SK-N-SH (cell line): ENCODE measurements around the gene PPARD. TPM values are rescaled to one million over a fixed set of nuclear protein-coding genes. Genes with fewer than 3 reads are reported as not detected.

Experiments
- CTCF ChIA-PET: fragments of 300-600, 350-600 bp; formaldehyde crosslinking; extraction: SDS; loops from one replicate; lab custom pipeline; 2021; lab: Yijun Ruan, JAX
- POLR2A ChIA-PET: fragments of 350-600 bp; sonication (Branson Sonifier 250); formaldehyde crosslinking; extraction: SDS; loops from one replicate; lab custom pipeline; 2020; ENCODE audit warnings: antibody characterized with exemption, inconsistent platforms; lab: Yijun Ruan, JAX
- DNase-seq: peaks from one replicate; pipeline ENCODE4 v3.0.0; 2012
- H2AFZ ChIP-seq: fragments of 200-600 bp; sonication (generic); 2 replicates; pipeline ENCODE4 v1.8.1; 2016; ENCODE audit warnings: antibody characterized with exemption, mild to moderate bottlenecking, low read depth
- H3F3A ChIP-seq: fragments of 200-600 bp; sonication (generic); replicated peaks from 2 replicates; pipeline ENCODE3; 2016; ENCODE audit warnings: antibody characterized with exemption, mild to moderate bottlenecking; ENCODE audit not compliant: insufficient read depth
- H3K27ac ChIP-seq, 2 experiments: fragments of 200-500 bp in 1 of 2; fragments of 200-600 bp in 1 of 2; sonication (Bioruptor generic) in 1 of 2; sonication (generic), shearing (Covaris generic) in 1 of 2; 2 replicates each; pipeline versions ENCODE4 v1.5.1 to v1.6.1; 2014 to 2016; ENCODE audit warnings: low read depth in 2 of 2, inconsistent platforms in 1 of 2, low read length in 1 of 2, mild to moderate bottlenecking in 1 of 2, mixed read lengths in 1 of 2
- H3K27me3 ChIP-seq: fragments of 200-600 bp; sonication (generic), shearing (Covaris generic); 2 replicates; pipeline ENCODE4 v1.6.1; 2016; ENCODE audit warnings: mixed run types; ENCODE audit not compliant: insufficient read depth
- H3K36me3 ChIP-seq, 2 experiments: fragments of 200-500 bp in 1 of 2; fragments of 200-600 bp in 1 of 2; sonication (Bioruptor generic) in 1 of 2; sonication (generic) in 1 of 2; replicated peaks in 1 of 2; 2 replicates each; pipeline versions ENCODE3 to v1.5.1; 2014 to 2016; ENCODE audit warnings: low read length in 1 of 2, mild to moderate bottlenecking in 1 of 2; ENCODE audit not compliant: insufficient read depth in 2 of 2, control insufficient read depth in 1 of 2
- H3K4me1 ChIP-seq, 2 experiments: fragments of 200-500 bp in 1 of 2; fragments of 200-600 bp in 1 of 2; sonication (Bioruptor generic) in 1 of 2; sonication (generic), shearing (Covaris generic) in 1 of 2; 2 replicates each; pipeline versions ENCODE4 v1.5.1 to v1.6.1; 2014 to 2016; ENCODE audit warnings: low read depth in 1 of 2, low read length in 1 of 2, mixed run types in 1 of 2; ENCODE audit not compliant: insufficient read depth in 2 of 2, control insufficient read depth in 1 of 2
- H3K4me2 ChIP-seq: fragments of 200-600 bp; sonication (generic), shearing (Covaris generic); 2 replicates; pipeline ENCODE4 v1.6.1; 2017; ENCODE audit warnings: mixed run types
- H3K4me3 ChIP-seq, 2 experiments: fragments of 200-500 bp in 1 of 2; fragments of 200-600 bp in 1 of 2; sonication (Bioruptor generic) in 1 of 2; sonication (generic), shearing (Covaris generic) in 1 of 2; 2 replicates each; pipeline versions ENCODE4 v1.5.1 to v1.8.1; 2014 to 2016; ENCODE audit warnings: low read depth in 2 of 2, inconsistent platforms in 1 of 2, low read length in 1 of 2, mild to moderate bottlenecking in 1 of 2, mixed read lengths in 1 of 2, moderate library complexity in 1 of 2
- H3K79me2 ChIP-seq: fragments of 200-600 bp; sonication (generic); 2 replicates; pipeline ENCODE4 v1.8.1; 2017; ENCODE audit warnings: mild to moderate bottlenecking; ENCODE audit not compliant: insufficient read depth
- H3K9ac ChIP-seq: fragments of 200-600 bp; sonication (generic); 2 replicates; pipeline ENCODE4 v1.6.1; 2017; ENCODE audit warnings: mixed run types
- H3K9me2 ChIP-seq: fragments of 200-600 bp; sonication (generic); 2 replicates; pipeline ENCODE4 v1.6.1; 2017; ENCODE audit warnings: mixed run types
- H3K9me3 ChIP-seq: fragments of 200-600 bp; sonication (generic); 2 replicates; pipeline ENCODE4 v1.6.1; 2017; ENCODE audit warnings: mixed run types, mild to moderate bottlenecking, moderate library complexity
- H4K20me1 ChIP-seq: fragments of 200-600 bp; sonication (generic); 2 replicates; pipeline ENCODE4 v1.6.1; 2017; ENCODE audit warnings: mild to moderate bottlenecking, mixed run types; ENCODE audit not compliant: insufficient read depth
- CTCF ChIP-seq: fragments of 200-600 bp; sonication (generic); IDR thresholded peaks from 2 replicates; pipeline ENCODE4 v1.6.1; 2017; ENCODE audit warnings: antibody characterized with exemption, mild to moderate bottlenecking, moderate library complexity
- FOXJ3 ChIP-seq: sonication (generic); formaldehyde crosslinking; IDR thresholded peaks from 2 replicates; pipeline ENCODE4 v1.5.1; 2020; ENCODE audit warnings: mild to moderate bottlenecking, missing genetic modification reagents
- FOXM1 ChIP-seq: IDR thresholded peaks from 2 replicates; pipeline ENCODE4 v1.4.0; 2012; ENCODE audit warnings: low read depth, mild to moderate bottlenecking
- GATA2 ChIP-seq: sonication (generic); formaldehyde crosslinking; IDR thresholded peaks from 2 replicates; pipeline ENCODE4 v1.5.0; 2020; ENCODE audit warnings: mild to moderate bottlenecking, missing genetic modification reagents
- MAX ChIP-seq: IDR thresholded peaks from 2 replicates; pipeline ENCODE4 v1.4.0; 2012; ENCODE audit warnings: low read depth
- MEF2A ChIP-seq: IDR thresholded peaks from 2 replicates; pipeline ENCODE4 v1.4.0; 2012; ENCODE audit warnings: low read depth, borderline replicate concordance
- NFIC ChIP-seq: IDR thresholded peaks from 2 replicates; pipeline ENCODE4 v1.4.0; 2012; ENCODE audit warnings: borderline replicate concordance
- NRF1 ChIP-seq: IDR thresholded peaks from 2 replicates; pipeline ENCODE4 v1.6.1; 2012; ENCODE audit warnings: low read depth, mild to moderate bottlenecking, low read length
- POLR2AphosphoS5 ChIP-seq: IDR thresholded peaks from 2 replicates; pipeline ENCODE4 v1.6.1; 2012; ENCODE audit warnings: low read depth, low read length
- RCOR1 ChIP-seq: fragments of 150-350 bp; IDR thresholded peaks from 2 replicates; pipeline ENCODE4 v1.6.1; 2017; ENCODE audit warnings: antibody characterized with exemption, low read length
- RXRA ChIP-seq: IDR thresholded peaks from 2 replicates; pipeline ENCODE4 v1.4.0; 2012; ENCODE audit warnings: low read depth, mild to moderate bottlenecking, borderline replicate concordance
- SMC3 ChIP-seq: IDR thresholded peaks from 2 replicates; pipeline ENCODE4 v1.6.1; 2012; ENCODE audit warnings: low read depth, low read length, improper control_type of control experiment
- TEAD4 ChIP-seq: IDR thresholded peaks from 2 replicates; pipeline ENCODE4 v1.4.0; 2012; ENCODE audit warnings: mild to moderate bottlenecking, borderline replicate concordance; ENCODE audit not compliant: insufficient read depth
- USF2 ChIP-seq: fragments of 150-350 bp; IDR thresholded peaks from 2 replicates; pipeline ENCODE4 v1.6.1; 2017; ENCODE audit warnings: antibody characterized with exemption, low read length, low read depth, borderline replicate concordance
- ZBTB33 ChIP-seq: IDR thresholded peaks from 2 replicates; pipeline ENCODE4 v1.4.0; 2012; ENCODE audit warnings: low read depth, borderline replicate concordance
- WGBS: methylation state at CpG from one replicate; pipeline ENCODE4 v1.1.6; 2017; ENCODE audit warnings: low lambda C conversion rate; 5-methylcytosine and 5-hydroxymethylcytosine counted together
- polyA plus RNA-seq, 3 experiments: library from polyadenylated mRNA; depleted of rRNA; stranded (reverse); fragments of >200 nt; gene quantifications; 2 replicates each; pipeline ENCODE4 v1.2.3, GENCODE V29; 2012
- TF ChIP-seq, protein P1 (sequence below): IDR thresholded peaks from 2 replicates; pipeline ENCODE4 v1.4.0; 2012; ENCODE audit warnings: low read depth, borderline replicate concordance

PPARD gene
- polyA plus RNA-seq, 1 of the 3 experiments (the other 2 are of a cell fraction), result 13.3 TPM

- TF ChIP-seq FOXM1 (no peak), FOXJ3 (CRISPR knock-in tag) (no peak), RCOR1 (no peak)
These were observed 132.7 kb downstream of the PPARD start (continued) for GRCh38 chr6:35474942-35475570.

- Histone ChIP-seq H3K27ac (no peak overlapping the region), H3K27me3 (no peaks in the 10 kb centered on the region), H3K9me3 (no peaks in the 10 kb centered on the region), H2AFZ (no peak overlapping the region), H3K79me2 (peaks cover 14% of the 10 kb centered on the region), H3K36me3 (peaks cover 17% of the 10 kb centered on the region in 2 experiments), H3K9ac (no peak overlapping the region), H3K9me2 (no peaks in the 10 kb centered on the region), H3K4me1 (peaks cover 11 to 14% of the 10 kb centered on the region in 2 experiments; a peak in 3 of 4 replicates), H3K4me2 (no peak overlapping the region), H4K20me1 (peaks cover 27% of the 10 kb centered on the region), H3K4me3 (no peak overlapping the region), H3F3A (peaks cover 32% of the 10 kb centered on the region)
- CTCF ChIA-PET, result no interaction called here
- 95% methylated on average over 4 of the region's 4 CpGs for WGBS
- POLR2A ChIA-PET, result interaction anchor here (1.7 kb wide), 1 partner anchor 16 kb away, joined by 6 read pairs; no protein-coding TSS in a partner anchor
- TF ChIP-seq ZBTB33 (no peak), TEAD4 (no peak), RXRA (no peak), SMC3 (no peak), CTCF (no peak), NFIC (no peak)
- DNase-seq, result no peak
These were observed 133.2 kb downstream of the PPARD start for GRCh38 chr6:35475573-35475972.

DNA sequence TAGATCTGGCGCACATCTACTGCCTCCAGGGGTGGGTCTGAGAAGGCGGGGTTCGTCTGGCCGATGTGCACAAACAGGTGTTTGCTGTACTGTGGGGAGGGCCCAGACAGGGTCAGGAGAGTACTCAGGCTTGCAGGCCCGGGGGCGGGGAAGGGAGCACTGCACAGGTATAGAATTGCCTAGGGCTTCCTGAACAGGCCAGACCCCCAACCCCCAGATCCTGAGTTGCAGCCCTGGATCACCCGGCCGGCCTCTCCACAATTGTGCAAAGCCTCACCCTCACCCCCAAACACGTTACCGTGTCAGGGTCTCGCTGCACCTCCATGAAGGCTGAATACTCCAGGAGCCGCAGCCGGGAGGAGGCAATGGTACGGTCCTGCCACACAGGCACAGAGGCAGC, 133.6 kb downstream of the PPARD start:
- ChIA-PET POLR2A (interaction anchor here (1.7 kb wide), 1 partner anchor 16 kb away, joined by 6 read pairs; no protein-coding TSS in a partner anchor), CTCF (no interaction called here)
- H2AFZ ChIP-seq, result no peak overlapping the region
- H3K4me2 ChIP-seq, result no peak overlapping the region
- H3K4me3 ChIP-seq, result no peak overlapping the region
- H4K20me1 ChIP-seq, result peaks cover 23% of the 10 kb centered on the region
- WGBS, result 93% methylated on average over 6 of the region's 14 CpGs
- DNase-seq, result no peak
- H3K27ac ChIP-seq, result no peak overlapping the region
- H3F3A ChIP-seq, result peaks cover 28% of the 10 kb centered on the region
- peaks cover 13% of the 10 kb centered on the region in 2 experiments for H3K36me3 ChIP-seq
- no peak overlapping the region for H3K9ac ChIP-seq
- H3K79me2 ChIP-seq, result peaks cover 10% of the 10 kb centered on the region; the same call in 1 of the 2 replicates
- H3K4me1 ChIP-seq, result peaks cover 7 to 10% of the 10 kb centered on the region in 2 experiments; a peak in 3 of 4 replicates
- H3K9me2 ChIP-seq, result no peaks in the 10 kb centered on the region
- no peaks in the 10 kb centered on the region for H3K27me3 ChIP-seq
- H3K9me3 ChIP-seq, result no peaks in the 10 kb centered on the region
- TF ChIP-seq ZBTB33 (no peak), NRF1 (no peak), USF2 (no peak), TEAD4 (no peak), MAX (no peak), POLR2AphosphoS5 (no peak), MEF2A (no peak), RXRA (no peak), GATA2 (CRISPR knock-in tag) (no peak)
- TF ChIP-seq, protein P1, sequence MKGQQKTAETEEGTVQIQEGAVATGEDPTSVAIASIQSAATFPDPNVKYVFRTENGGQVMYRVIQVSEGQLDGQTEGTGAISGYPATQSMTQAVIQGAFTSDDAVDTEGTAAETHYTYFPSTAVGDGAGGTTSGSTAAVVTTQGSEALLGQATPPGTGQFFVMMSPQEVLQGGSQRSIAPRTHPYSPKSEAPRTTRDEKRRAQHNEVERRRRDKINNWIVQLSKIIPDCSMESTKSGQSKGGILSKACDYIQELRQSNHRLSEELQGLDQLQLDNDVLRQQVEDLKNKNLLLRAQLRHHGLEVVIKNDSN, result no peak
